Measurements from ENCODE around the gene SIRT1.

Gene SIRT1

GRCh38 chr10:67843284-67843683, 41.2 kb upstream of the SIRT1 start:
- Histone ChIP-seq H3K9ac (ENCODE audit: low read depth, low read length, poor library complexity) (no peak overlapping the region), H3K14ac (ENCODE audit: low read length) (no peak overlapping the region), H3K79me1 (ENCODE audit: low read depth, low read length) (no peaks in the 10 kb centered on the region), H3K18ac (ENCODE audit: low read length) (no peak overlapping the region), H3K9me3 (replicated peaks in 1 of 2; ENCODE audit: control insufficient read depth in 2 of 2, insufficient read depth in 1 of 2, low read depth in 1 of 2, low read length in 2 of 2) (peaks cover 0 to 3% of the 10 kb centered on the region in 2 donors), H4K91ac (ENCODE audit: low read depth, low read length, poor library complexity) (no peak overlapping the region), H4K8ac (ENCODE audit: low read depth, low read length) (no peak overlapping the region), H3K4me2 (ENCODE audit: insufficient read depth, low read length, poor library complexity, severe bottlenecking) (no peak overlapping the region), H3K36me3 (replicated peaks in 1 of 2; ENCODE audit: control insufficient read depth in 2 of 2, insufficient read depth in 2 of 2, low read length in 2 of 2) (no peaks in the 10 kb centered on the region), H3K4me3 (ENCODE audit: low read length in 2 of 2) (no peak overlapping the region), H3K27ac (replicated peaks; ENCODE audit: low read length) (no peak overlapping the region), H2BK12ac (ENCODE audit: low read length) (no peak overlapping the region), H2BK5ac (ENCODE audit: low read length) (no peak overlapping the region), H2BK120ac (ENCODE audit: low read depth, low read length) (no peak overlapping the region), H2AK5ac (ENCODE audit: low read depth, low read length) (no peak overlapping the region), H3K4me1 (ENCODE audit: control insufficient read depth in 2 of 2, insufficient read depth in 1 of 2, low read depth in 1 of 2, low read length in 2 of 2) (no peaks in the 10 kb centered on the region), H2AFZ (ENCODE audit: low read length) (no peak overlapping the region), H3K23ac (ENCODE audit: low read depth, low read length, poor library complexity) (no peak overlapping the region), H2BK15ac (ENCODE audit: low read length) (no peak overlapping the region), H3K27me3 (ENCODE audit: control insufficient read depth in 3 of 3, insufficient read depth in 3 of 3, low read depth in 1 of 3, low read length in 3 of 3) (no peaks in the 10 kb centered on the region), H3K4ac (ENCODE audit: low read length) (no peak overlapping the region)
- no peak for DNase-seq (ENCODE audit: low spot score)
- WGBS, 2 donors (ENCODE audit: extremely low coverage in 2 of 2, insufficient read length in 2 of 2, insufficient replicate concordance in 1 of 2) = no CpG with 5 or more reads among the region's 2 CpGs

GRCh38 chr10:67849331-67850011, 35.0 kb upstream of the SIRT1 start:
- H2AK5ac ChIP-seq (ENCODE audit: low read depth, low read length) = peak overlapping the region; percentile 79
- peak overlapping the region; percentile 52 for H3K27ac ChIP-seq (replicated peaks; ENCODE audit: low read length)
- peak overlapping the region; percentile 84 for H2AFZ ChIP-seq (ENCODE audit: low read length)
- peak overlapping the region; percentile 81 for H3K4me2 ChIP-seq (ENCODE audit: insufficient read depth, low read length, poor library complexity, severe bottlenecking)
- no peaks in the 10 kb centered on the region for H3K27me3 ChIP-seq (ENCODE audit: control insufficient read depth in 3 of 3, insufficient read depth in 3 of 3, low read depth in 1 of 3, low read length in 3 of 3)
- no peak overlapping the region for H3K9ac ChIP-seq (ENCODE audit: low read depth, low read length, poor library complexity)
- peak overlapping the region; percentile 55 for H3K23ac ChIP-seq (ENCODE audit: low read depth, low read length, poor library complexity)
- peak overlapping the region; percentile 90 for H3K18ac ChIP-seq (ENCODE audit: low read length)
- no peaks in the 10 kb centered on the region for H3K4me1 ChIP-seq (ENCODE audit: control insufficient read depth in 2 of 2, insufficient read depth in 1 of 2, low read depth in 1 of 2, low read length in 2 of 2)
- peak; percentile 80 for DNase-seq (ENCODE audit: low spot score)
- H2BK120ac ChIP-seq (ENCODE audit: low read depth, low read length) = no peak overlapping the region
- H2BK15ac ChIP-seq (ENCODE audit: low read length) = no peak overlapping the region
- H3K4ac ChIP-seq (ENCODE audit: low read length) = no peak overlapping the region
- no peak overlapping the region for H2BK12ac ChIP-seq (ENCODE audit: low read length)
- peak overlapping the region; percentile 73 to 90 for H3K4me3 ChIP-seq (ENCODE audit: low read length in 2 of 2)
- H3K36me3 ChIP-seq (replicated peaks in 1 of 2; ENCODE audit: control insufficient read depth in 2 of 2, insufficient read depth in 2 of 2, low read length in 2 of 2) = no peaks in the 10 kb centered on the region
- no CpG with 5 or more reads among the region's 36 CpGs for WGBS, 2 donors (ENCODE audit: extremely low coverage in 2 of 2, insufficient read length in 2 of 2, insufficient replicate concordance in 1 of 2)
- H3K14ac ChIP-seq (ENCODE audit: low read length) = no peak overlapping the region
- H3K79me1 ChIP-seq (ENCODE audit: low read depth, low read length) = peaks cover 3% of the 10 kb centered on the region
- no peaks in the 10 kb centered on the region for H3K9me3 ChIP-seq (replicated peaks in 1 of 2; ENCODE audit: control insufficient read depth in 2 of 2, insufficient read depth in 1 of 2, low read depth in 1 of 2, low read length in 2 of 2)
- no peak overlapping the region for H4K8ac ChIP-seq (ENCODE audit: low read depth, low read length)
- no peak overlapping the region for H4K91ac ChIP-seq (ENCODE audit: low read depth, low read length, poor library complexity)
- H2BK5ac ChIP-seq (ENCODE audit: low read length) = no peak overlapping the region

- Histone ChIP-seq H3K9me3 (replicated peaks in 1 of 2; ENCODE audit: control insufficient read depth in 2 of 2, insufficient read depth in 1 of 2, low read depth in 1 of 2, low read length in 2 of 2) (no peaks in the 10 kb centered on the region), H4K91ac (ENCODE audit: low read depth, low read length, poor library complexity) (no peak overlapping the region), H3K4ac (ENCODE audit: low read length) (no peak overlapping the region), H2BK5ac (ENCODE audit: low read length) (no peak overlapping the region), H2BK12ac (ENCODE audit: low read length) (no peak overlapping the region), H3K36me3 (replicated peaks in 1 of 2; ENCODE audit: control insufficient read depth in 2 of 2, insufficient read depth in 2 of 2, low read length in 2 of 2) (no peaks in the 10 kb centered on the region), H3K4me2 (ENCODE audit: insufficient read depth, low read length, poor library complexity, severe bottlenecking) (no peak overlapping the region), H3K23ac (ENCODE audit: low read depth, low read length, poor library complexity) (no peak overlapping the region), H3K27ac (replicated peaks; ENCODE audit: low read length) (no peak overlapping the region), H2BK120ac (ENCODE audit: low read depth, low read length) (no peak overlapping the region), H3K9ac (ENCODE audit: low read depth, low read length, poor library complexity) (no peak overlapping the region), H2AK5ac (ENCODE audit: low read depth, low read length) (no peak overlapping the region), H3K14ac (ENCODE audit: low read length) (no peak overlapping the region), H3K4me1 (ENCODE audit: control insufficient read depth in 2 of 2, insufficient read depth in 1 of 2, low read depth in 1 of 2, low read length in 2 of 2) (no peaks in the 10 kb centered on the region), H3K27me3 (ENCODE audit: control insufficient read depth in 3 of 3, insufficient read depth in 3 of 3, low read depth in 1 of 3, low read length in 3 of 3) (no peaks in the 10 kb centered on the region), H2BK15ac (ENCODE audit: low read length) (no peak overlapping the region), H3K79me1 (ENCODE audit: low read depth, low read length) (peaks cover 3% of the 10 kb centered on the region), H3K4me3 (ENCODE audit: low read length in 2 of 2) (no peak overlapping the region), H3K18ac (ENCODE audit: low read length) (no peak overlapping the region), H2AFZ (ENCODE audit: low read length) (no peak overlapping the region), H4K8ac (ENCODE audit: low read depth, low read length) (no peak overlapping the region)
- WGBS, 2 donors (ENCODE audit: extremely low coverage in 2 of 2, insufficient read length in 2 of 2, insufficient replicate concordance in 1 of 2) = no CpG with 5 or more reads among the region's 2 CpGs
- DNase-seq (ENCODE audit: low spot score) = no peak
These were observed 33.3 kb upstream of the SIRT1 start for GRCh38 chr10:67851186-67851585.

- Histone ChIP-seq H4K8ac (ENCODE audit: low read depth, low read length) (no peak overlapping the region), H3K9me3 (replicated peaks in 1 of 2; ENCODE audit: control insufficient read depth in 2 of 2, insufficient read depth in 1 of 2, low read depth in 1 of 2, low read length in 2 of 2) (no peaks in the 10 kb centered on the region), H3K9ac (ENCODE audit: low read depth, low read length, poor library complexity) (no peak overlapping the region), H3K4ac (ENCODE audit: low read length) (no peak overlapping the region), H3K18ac (ENCODE audit: low read length) (no peak overlapping the region), H3K14ac (ENCODE audit: low read length) (no peak overlapping the region), H3K79me1 (ENCODE audit: low read depth, low read length) (peaks cover 3% of the 10 kb centered on the region), H2BK12ac (ENCODE audit: low read length) (no peak overlapping the region), H2AK5ac (ENCODE audit: low read depth, low read length) (no peak overlapping the region), H3K27me3 (ENCODE audit: control insufficient read depth in 3 of 3, insufficient read depth in 3 of 3, low read depth in 1 of 3, low read length in 3 of 3) (no peaks in the 10 kb centered on the region), H3K4me2 (ENCODE audit: insufficient read depth, low read length, poor library complexity, severe bottlenecking) (no peak overlapping the region), H2BK15ac (ENCODE audit: low read length) (no peak overlapping the region), H4K91ac (ENCODE audit: low read depth, low read length, poor library complexity) (no peak overlapping the region), H2AFZ (ENCODE audit: low read length) (no peak overlapping the region), H3K27ac (replicated peaks; ENCODE audit: low read length) (no peak overlapping the region), H3K4me3 (ENCODE audit: low read length in 2 of 2) (no peak overlapping the region), H2BK5ac (ENCODE audit: low read length) (no peak overlapping the region), H3K4me1 (ENCODE audit: control insufficient read depth in 2 of 2, insufficient read depth in 1 of 2, low read depth in 1 of 2, low read length in 2 of 2) (no peaks in the 10 kb centered on the region), H3K36me3 (replicated peaks in 1 of 2; ENCODE audit: control insufficient read depth in 2 of 2, insufficient read depth in 2 of 2, low read length in 2 of 2) (no peaks in the 10 kb centered on the region), H3K23ac (ENCODE audit: low read depth, low read length, poor library complexity) (no peak overlapping the region), H2BK120ac (ENCODE audit: low read depth, low read length) (no peak overlapping the region)
- no peak for DNase-seq (ENCODE audit: low spot score)
- WGBS, 2 donors (ENCODE audit: extremely low coverage in 2 of 2, insufficient read length in 2 of 2, insufficient replicate concordance in 1 of 2) = no CpG with 5 or more reads among the region's 5 CpGs
These were observed 31.7 kb upstream of the SIRT1 start for GRCh38 chr10:67852761-67853160.

Data from neuronal stem cell (in vitro differentiated cells).